Measurements from ENCODE around the gene CRK.

Gene CRK

GRCh38 chr17:1493291-1493980, 37.4 kb upstream of the CRK start:
- DNase-seq (ENCODE audit: extremely low spot score): no peak
- no peak for TF ChIP-seq FOXM1 (IDR thresholded peaks at IDR 0.05; ENCODE audit: borderline replicate concordance)
- TF ChIP-seq BHLHE40 (IDR thresholded peaks at IDR 0.05; ENCODE audit: borderline replicate concordance): no peak
- no peak for TF ChIP-seq FOXK2 (IDR thresholded peaks at IDR 0.05)
- TF ChIP-seq HDGF (IDR thresholded peaks at IDR 0.05; ENCODE audit: borderline replicate concordance): no peak
- no peak for TF ChIP-seq ZNF384 (IDR thresholded peaks at IDR 0.05)
- no peak for TF ChIP-seq LEF1 (IDR thresholded peaks at IDR 0.05; ENCODE audit: borderline replicate concordance)
- TF ChIP-seq NFRKB (IDR thresholded peaks at IDR 0.05): no peak
- no peak for TF ChIP-seq ARNT (IDR thresholded peaks at IDR 0.05)
- no peak for TF ChIP-seq SUZ12 (IDR thresholded peaks at IDR 0.05)
- no peak for TF ChIP-seq FOXA1 (IDR thresholded peaks at IDR 0.05)
- no peak for TF ChIP-seq TARDBP (IDR thresholded peaks at IDR 0.05)
- TF ChIP-seq, protein P1, sequence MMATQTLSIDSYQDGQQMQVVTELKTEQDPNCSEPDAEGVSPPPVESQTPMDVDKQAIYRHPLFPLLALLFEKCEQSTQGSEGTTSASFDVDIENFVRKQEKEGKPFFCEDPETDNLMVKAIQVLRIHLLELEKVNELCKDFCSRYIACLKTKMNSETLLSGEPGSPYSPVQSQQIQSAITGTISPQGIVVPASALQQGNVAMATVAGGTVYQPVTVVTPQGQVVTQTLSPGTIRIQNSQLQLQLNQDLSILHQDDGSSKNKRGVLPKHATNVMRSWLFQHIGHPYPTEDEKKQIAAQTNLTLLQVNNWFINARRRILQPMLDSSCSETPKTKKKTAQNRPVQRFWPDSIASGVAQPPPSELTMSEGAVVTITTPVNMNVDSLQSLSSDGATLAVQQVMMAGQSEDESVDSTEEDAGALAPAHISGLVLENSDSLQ (IDR thresholded peaks at IDR 0.05): no peak
- no peak for TF ChIP-seq SP1 (IDR thresholded peaks at IDR 0.05)
- TF ChIP-seq L3MBTL2 (conservative IDR thresholded peaks at IDR 0.05): no peak
- TF ChIP-seq ELF4 (IDR thresholded peaks at IDR 0.05): no peak
- TF ChIP-seq CTBP1 (IDR thresholded peaks at IDR 0.05; ENCODE audit: borderline replicate concordance): no peak
- ChIA-PET POLR2A (interaction anchor here (2.2 kb wide), 1 partner anchor 22 kb away, joined by 15 read pairs; the partner anchor contains the start of gene INPP5K), CTCF (no interaction called here)

- DNase-seq (ENCODE audit: extremely low spot score): no peak
- POLR2A ChIA-PET: interaction anchor here (2.2 kb wide), 1 partner anchor 23 kb away, joined by 15 read pairs; the partner anchor contains the start of gene INPP5K
- no peak for TF ChIP-seq ARNT (IDR thresholded peaks at IDR 0.05)
- TF ChIP-seq NFRKB (IDR thresholded peaks at IDR 0.05): no peak
- no peak for TF ChIP-seq LEF1 (IDR thresholded peaks at IDR 0.05; ENCODE audit: borderline replicate concordance)
- TF ChIP-seq HDGF (IDR thresholded peaks at IDR 0.05; ENCODE audit: borderline replicate concordance): no peak
- TF ChIP-seq SUZ12 (IDR thresholded peaks at IDR 0.05): no peak
- no peak for TF ChIP-seq SP1 (IDR thresholded peaks at IDR 0.05)
- TF ChIP-seq FOXA1 (IDR thresholded peaks at IDR 0.05): no peak
- no peak for TF ChIP-seq ZNF384 (IDR thresholded peaks at IDR 0.05)
- CTCF ChIA-PET: no interaction called here
These were observed 36.5 kb upstream of the CRK start, which contains the start of gene MYO1C for GRCh38 chr17:1492249-1493206. TSS of gene MYO1C (minus strand) at chr17:1492686. CDS start at chr17:1492487, 199 bp downstream.

DNA sequence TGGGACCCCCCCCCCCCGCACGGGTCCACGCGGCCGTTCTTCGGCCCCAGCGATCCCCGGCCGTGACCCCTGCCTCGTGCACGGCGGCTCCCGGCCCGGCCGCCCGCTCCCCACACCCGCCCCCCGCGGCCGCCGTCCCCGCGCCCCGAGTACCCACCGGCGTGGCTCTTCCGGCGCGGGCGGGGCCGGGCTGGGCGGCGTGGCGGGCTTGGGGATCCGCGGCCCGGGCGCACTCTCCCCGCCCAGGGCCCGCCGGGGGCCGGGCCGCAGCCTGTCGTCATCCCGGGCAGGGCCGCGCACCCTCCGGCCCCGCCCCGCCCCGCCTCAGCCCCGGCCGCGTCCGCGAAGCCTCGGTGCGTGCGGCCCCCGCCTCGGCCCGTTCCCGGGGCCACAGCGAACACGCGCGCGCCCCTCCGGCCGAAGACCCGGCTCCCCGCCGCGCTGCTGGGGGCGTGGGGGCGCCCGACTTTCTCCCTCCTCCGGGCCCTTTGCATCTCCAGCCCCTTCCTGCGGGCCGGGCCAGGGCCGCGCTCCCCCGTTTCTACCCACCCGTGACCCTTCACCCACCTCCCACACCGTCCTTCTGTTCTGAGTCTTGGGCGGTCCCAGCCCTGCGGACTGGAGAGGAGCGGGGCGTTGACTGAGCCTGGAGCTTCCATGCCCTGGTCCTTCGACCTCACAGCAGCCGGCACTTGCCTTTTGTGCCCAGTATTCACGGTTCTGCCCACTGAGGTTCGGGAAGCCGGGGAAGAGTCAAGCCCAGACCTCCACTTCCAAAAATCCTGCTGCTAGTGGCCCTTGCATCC, 35.6 kb upstream of the CRK start:
- TF ChIP-seq ARNT (IDR thresholded peaks at IDR 0.05): no peak
- CTCF ChIA-PET: no interaction called here
- POLR2A ChIA-PET: interaction anchor here (2.2 kb wide), 1 partner anchor 24 kb away, joined by 15 read pairs; the partner anchor contains the start of gene INPP5K
- peak; percentile 74 for DNase-seq (ENCODE audit: extremely low spot score)

- peak; percentile 49 for DNase-seq (ENCODE audit: extremely low spot score)
- ChIA-PET CTCF (no interaction called here), POLR2A (interaction anchor here (3.7 kb wide), 1 partner anchor 25 kb away, joined by 18 read pairs; the partner anchor contains the start of gene INPP5K)
- TF ChIP-seq LEF1 (IDR thresholded peaks at IDR 0.05; ENCODE audit: borderline replicate concordance): 0 out of 2 replicates have a peak, but pooled peaks have one; percentile 16
- no peak for TF ChIP-seq SUZ12 (IDR thresholded peaks at IDR 0.05)
- TF ChIP-seq L3MBTL2 (conservative IDR thresholded peaks at IDR 0.05): peak; percentile 46; the same call in 1 of the 2 replicates
These were observed 34.8 kb upstream of the CRK start for GRCh38 chr17:1490643-1491442.

GRCh38 chr17:1488826-1489270, 32.8 kb upstream of the CRK start:
- CTCF ChIA-PET: no interaction called here
- TF ChIP-seq ELF4 (IDR thresholded peaks at IDR 0.05) (no peak), FOXM1 (IDR thresholded peaks at IDR 0.05; ENCODE audit: borderline replicate concordance) (no peak), CTBP1 (IDR thresholded peaks at IDR 0.05; ENCODE audit: borderline replicate concordance) (no peak), SUZ12 (IDR thresholded peaks at IDR 0.05) (no peak), SP1 (IDR thresholded peaks at IDR 0.05) (no peak), TARDBP (IDR thresholded peaks at IDR 0.05) (no peak), BHLHE40 (IDR thresholded peaks at IDR 0.05; ENCODE audit: borderline replicate concordance) (no peak), L3MBTL2 (conservative IDR thresholded peaks at IDR 0.05) (no peak)
- TF ChIP-seq, protein P1 (IDR thresholded peaks at IDR 0.05): no peak
- POLR2A ChIA-PET: interaction anchor here (1.3 to 3.7 kb wide), 3 partner anchors 27 to 89 kb away, joined by 4 to 18 read pairs (median 5); partner anchors contain the start of genes CRK, INPP5K and YWHAE
- no peak for DNase-seq (ENCODE audit: extremely low spot score)

Data from HEK293T (cell line).